ENCODE results near the gene HOXA13.

HOXA13 gene

GRCh38 chr7:27199849-27200760, at the start of gene HOXA13:
Gene HOXA13 (minus strand): TSS chr7:27200091. CDS start chr7:27200077, 14 bp downstream.
- no peak for DNase-seq

GRCh38 chr7:27248911-27249723, 49.2 kb upstream of the HOXA13 start:
- DNase-seq, result no peak

- DNase-seq, result no peak
Measured at GRCh38 chr7:27248427-27248806, 48.5 kb upstream of the HOXA13 start.

- no peak for DNase-seq
Measured at GRCh38 chr7:27247452-27248426, 47.8 kb upstream of the HOXA13 start.

GRCh38 chr7:27247000-27247399, 47.1 kb upstream of the HOXA13 start:
- no peak for DNase-seq

DNA sequence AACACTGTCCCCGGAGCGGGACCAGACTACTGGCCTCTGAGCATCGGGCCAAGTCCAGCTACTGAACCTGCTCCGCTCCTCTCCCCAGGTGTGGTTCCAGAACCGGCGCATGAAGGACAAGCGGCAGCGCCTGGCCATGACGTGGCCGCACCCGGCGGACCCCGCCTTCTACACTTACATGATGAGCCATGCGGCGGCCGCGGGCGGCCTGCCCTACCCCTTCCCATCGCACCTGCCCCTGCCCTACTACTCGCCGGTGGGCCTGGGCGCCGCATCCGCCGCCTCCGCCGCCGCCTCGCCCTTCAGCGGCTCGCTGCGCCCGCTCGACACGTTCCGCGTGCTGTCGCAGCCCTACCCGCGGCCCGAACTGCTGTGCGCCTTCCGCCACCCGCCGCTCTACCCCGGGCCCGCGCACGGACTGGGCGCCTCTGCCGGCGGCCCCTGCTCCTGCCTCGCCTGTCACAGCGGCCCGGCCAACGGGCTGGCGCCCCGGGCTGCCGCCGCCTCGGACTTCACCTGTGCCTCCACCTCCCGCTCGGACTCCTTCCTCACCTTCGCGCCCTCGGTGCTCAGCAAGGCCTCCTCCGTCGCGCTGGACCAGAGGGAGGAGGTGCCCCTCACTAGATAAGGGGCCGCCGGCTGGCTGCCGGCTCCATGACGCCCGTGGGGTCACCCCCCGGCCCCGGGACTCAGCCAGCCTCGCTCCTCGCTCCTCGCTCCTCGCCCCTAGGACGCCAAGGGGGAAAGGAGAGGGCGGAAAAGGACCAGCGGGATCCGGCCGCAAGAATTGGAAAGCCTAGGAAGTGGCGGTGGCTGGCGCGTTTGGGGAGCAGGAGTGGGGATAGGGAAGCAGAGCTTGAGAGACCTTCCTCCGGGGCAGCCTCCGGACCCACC, 46.2 kb upstream of the HOXA13 start:
- no peak for DNase-seq

DNA sequence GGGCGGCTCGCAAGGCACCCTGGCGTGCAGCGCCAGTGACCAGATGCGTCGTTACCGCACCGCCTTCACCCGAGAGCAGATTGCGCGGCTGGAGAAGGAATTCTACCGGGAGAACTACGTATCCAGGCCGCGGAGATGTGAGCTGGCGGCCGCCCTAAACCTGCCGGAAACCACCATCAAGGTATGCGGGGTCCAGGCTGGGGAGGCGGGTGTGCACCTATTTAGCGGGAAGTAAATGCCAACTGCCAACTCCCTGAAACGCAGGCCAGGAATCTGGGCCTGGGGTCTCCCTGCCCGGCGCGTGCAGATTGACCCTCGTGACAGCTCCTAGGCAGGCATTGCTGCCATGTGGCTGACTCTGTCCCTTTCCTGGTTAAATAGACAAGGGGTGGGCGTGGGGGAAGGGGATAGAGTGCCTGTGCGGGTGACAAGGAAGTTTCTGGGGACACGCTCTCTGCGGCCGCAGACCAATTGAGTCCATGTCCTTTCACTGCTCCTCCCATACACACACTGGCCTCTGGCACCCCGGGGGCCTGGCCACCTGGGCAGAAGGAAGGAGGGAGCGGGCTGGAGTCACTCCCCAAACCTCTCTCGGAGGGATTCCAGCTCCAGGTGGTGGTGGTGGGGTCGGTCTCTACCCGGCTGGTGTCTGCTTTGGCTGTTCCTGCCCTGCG, 45.4 kb upstream of the HOXA13 start:
- DNase-seq, result no peak

GRCh38 chr7:27244488-27245123, 44.7 kb upstream of the HOXA13 start:
- no peak for DNase-seq

DNA sequence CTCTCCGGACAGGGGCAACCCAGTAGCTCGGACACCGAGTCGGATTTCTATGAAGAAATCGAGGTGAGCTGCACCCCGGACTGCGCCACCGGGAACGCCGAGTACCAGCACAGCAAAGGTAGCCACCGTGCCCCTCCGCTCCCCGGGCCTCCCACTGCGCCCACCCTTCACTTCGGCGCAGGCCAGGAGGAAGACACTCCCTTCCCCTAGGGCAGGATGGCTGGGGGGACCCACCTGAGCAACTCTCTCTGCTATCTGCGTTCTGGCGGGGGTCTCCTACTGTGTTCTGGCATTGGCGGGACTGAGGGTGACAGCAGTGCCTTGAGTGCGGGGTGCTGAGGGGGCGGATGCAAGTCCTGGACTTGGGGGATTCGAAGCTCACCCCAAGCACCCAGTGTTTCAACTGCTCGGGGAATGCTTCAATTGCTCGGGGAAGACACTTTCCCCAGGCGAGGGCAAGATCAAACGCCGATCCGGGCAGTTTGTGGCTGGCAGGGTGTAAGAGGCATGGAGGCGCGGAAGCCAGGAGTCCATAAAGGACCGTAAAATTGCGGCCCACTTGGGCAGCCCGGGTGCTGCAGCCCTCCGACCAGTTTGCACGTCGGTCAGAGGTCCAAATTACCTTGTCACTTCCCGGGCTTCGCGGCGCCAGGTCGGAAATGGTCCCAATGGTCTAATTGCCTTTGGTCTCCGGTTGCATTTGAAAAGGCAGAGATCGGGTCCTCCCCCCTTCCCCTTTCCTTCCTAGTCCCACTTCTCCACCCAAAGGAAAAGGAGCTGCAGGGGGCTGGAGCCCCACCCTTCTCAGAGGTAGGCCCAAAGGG, 43.7 kb upstream of the HOXA13 start:
- DNase-seq, result no peak

- no peak for DNase-seq
Measured at GRCh38 chr7:27242555-27243339, 42.9 kb upstream of the HOXA13 start, which contains the start of gene EVX1. Gene EVX1 (plus strand): TSS chr7:27242802. CDS start chr7:27243031, 229 bp downstream.

DNA sequence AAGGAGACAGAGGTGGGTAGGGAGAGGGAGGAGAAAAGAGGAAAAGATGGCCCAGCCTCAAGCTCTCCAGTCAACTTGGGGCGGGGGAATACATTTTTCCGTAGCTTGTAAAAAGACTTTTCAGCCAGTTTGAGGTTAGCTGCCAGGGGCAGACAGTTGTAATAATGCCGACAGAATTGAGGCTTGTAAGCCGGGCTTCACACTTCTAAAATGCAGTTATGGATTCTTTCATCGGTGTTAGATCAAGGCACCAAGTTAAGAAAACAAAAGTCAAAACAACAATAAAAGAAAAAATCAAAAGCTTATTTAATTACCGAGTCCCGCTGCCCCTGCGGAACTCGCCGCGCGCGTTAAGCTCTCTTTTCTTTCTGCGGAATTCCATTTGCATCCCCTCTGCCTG, 42.3 kb upstream of the HOXA13 start:
- DNase-seq, result no peak

DNA sequence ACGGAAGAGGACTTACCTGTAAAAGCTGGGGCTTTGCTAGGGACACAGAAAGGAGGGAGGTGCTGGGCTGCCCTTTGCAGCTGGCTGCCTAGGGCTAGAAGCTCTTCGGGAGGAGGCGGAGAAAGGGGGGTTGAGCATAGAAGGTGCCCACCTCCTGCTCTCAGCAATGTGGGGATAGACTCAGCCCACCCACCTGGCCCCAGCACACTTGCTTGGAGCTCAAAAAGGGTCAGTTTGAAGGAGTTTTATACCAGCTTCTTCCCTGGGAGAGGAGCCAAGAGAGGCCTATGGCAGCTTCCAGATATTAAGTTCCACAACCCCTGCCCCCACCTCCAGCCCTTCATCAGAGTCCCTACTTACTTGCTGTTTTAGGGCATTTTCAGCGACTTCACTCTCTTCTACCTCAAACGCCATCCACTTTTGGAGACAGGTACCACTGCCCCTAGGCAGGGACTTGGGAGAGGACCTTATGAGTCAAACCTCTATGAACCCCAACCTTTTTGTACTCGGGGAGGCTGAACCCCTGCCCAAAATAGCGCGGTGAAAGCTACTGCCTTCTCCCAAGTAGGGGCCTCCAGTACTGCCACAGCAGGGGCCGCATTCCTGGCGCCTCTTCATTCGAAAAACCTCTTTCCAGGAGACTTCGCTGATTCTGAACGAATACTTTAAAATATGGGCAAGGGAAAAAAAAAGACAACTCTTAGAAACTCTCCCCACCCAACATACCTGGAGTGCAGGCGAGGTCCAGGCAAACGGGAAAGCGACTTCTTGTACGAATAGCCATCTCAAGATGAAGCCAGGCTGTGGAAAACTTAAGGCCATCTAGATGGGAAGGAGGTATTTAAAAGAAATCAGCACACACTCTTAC, 41.5 kb upstream of the HOXA13 start:
- no peak for DNase-seq

- no peak for DNase-seq
Measured at GRCh38 chr7:27240015-27240731, 40.3 kb upstream of the HOXA13 start.

DNA sequence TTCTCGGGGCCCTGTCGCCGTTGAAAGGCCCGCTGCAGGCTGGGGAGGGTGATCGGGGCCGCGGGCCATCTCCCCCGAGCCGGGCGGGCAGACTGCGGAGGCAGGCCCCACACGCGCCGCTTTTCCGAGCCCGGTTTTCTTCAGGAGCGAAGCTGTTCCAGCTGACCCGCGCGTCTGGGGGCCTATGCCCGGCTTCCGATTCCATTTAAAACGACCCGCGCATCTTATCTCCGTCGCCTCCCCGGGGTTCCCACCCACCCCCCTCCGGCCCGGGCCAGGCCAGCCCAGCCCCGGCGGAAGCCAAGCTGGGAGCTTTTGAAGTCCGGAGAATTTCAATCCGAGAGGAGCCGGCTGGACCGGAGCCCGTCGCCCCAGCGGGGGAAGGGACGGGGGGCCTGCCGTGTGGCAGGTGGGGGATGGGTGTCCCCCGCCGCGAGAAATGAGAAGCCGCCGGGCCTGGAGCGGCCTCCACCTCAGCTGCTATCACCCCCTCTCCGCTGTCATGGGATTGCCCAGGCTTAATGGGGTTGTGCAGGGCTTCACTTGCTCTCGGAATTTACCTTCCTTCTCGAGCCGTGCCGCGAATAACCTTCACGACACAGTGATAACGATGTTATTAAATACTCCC, 39.6 kb upstream of the HOXA13 start:
- no peak for DNase-seq

- DNase-seq, result no peak
Measured at GRCh38 chr7:27238979-27239386, 39.1 kb upstream of the HOXA13 start.

DNA sequence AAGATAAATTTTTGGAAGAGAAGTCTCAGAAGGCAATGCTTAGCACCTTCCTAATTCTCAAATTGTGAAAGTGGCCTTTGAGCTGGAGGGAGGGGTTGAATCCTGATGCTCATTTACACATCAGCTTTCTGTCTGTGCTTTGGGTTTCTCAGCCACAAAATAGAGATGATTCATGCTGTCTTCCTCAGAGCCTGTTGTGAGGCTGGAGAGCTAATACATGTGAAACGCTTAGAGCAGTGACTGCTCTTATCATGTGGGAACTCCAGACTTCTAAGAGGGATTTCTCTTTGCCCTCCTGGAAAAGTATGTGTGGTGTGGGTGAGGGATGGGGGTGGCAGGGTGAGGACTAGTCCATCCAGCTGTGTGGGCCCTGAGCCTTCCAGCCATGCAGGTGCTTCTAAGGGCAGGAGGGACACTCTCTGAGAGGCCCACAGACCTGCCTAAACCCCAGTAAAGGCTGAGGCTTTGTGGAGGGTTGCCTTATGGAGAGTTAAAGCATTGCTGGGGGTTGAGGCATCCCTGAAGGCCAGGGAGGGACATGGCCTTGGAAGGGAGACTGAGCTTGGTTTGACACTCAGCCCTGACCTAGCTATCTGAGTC, 37.9 kb upstream of the HOXA13 start:
- DNase-seq, result no peak
